ENCODE measurements around the gene INTS6.

DNA sequence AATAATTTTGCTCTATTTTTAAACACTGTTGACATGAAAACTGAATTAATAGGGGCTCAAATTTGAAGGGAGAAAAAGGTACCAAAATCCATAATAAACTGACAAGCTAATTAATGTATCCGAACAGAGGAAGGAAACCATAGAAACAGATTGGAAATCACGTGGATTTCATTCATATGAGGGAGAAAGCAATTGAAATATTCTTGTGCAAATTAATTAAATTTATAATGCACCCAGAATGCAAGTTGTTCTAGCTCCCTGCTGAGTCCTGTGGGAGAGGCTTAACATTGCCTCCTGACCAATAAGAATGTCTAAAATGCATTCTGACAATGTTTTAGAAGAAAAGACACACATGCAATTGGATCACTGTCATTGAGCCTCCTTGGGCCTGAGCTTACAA lies 131.0 kb downstream of the INTS6 start:
- no peak for TF ChIP-seq GABPA (IDR thresholded peaks at IDR 0.05; ENCODE audit: low read depth)
- TF ChIP-seq, protein P1, sequence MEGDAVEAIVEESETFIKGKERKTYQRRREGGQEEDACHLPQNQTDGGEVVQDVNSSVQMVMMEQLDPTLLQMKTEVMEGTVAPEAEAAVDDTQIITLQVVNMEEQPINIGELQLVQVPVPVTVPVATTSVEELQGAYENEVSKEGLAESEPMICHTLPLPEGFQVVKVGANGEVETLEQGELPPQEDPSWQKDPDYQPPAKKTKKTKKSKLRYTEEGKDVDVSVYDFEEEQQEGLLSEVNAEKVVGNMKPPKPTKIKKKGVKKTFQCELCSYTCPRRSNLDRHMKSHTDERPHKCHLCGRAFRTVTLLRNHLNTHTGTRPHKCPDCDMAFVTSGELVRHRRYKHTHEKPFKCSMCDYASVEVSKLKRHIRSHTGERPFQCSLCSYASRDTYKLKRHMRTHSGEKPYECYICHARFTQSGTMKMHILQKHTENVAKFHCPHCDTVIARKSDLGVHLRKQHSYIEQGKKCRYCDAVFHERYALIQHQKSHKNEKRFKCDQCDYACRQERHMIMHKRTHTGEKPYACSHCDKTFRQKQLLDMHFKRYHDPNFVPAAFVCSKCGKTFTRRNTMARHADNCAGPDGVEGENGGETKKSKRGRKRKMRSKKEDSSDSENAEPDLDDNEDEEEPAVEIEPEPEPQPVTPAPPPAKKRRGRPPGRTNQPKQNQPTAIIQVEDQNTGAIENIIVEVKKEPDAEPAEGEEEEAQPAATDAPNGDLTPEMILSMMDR (IDR thresholded peaks at IDR 0.05; ENCODE audit: insufficient read depth, low read length), result no peak
- TF ChIP-seq POLR2AphosphoS5 (IDR thresholded peaks at IDR 0.05; ENCODE audit: low read depth), result no peak
